Progenitor cell of endocrine pancreas (in vitro differentiated cells): ENCODE measurements around the gene CSNK2A1. TPM values are rescaled to one million over a fixed set of nuclear protein-coding genes. Genes with fewer than 3 reads are reported as not detected.

ENCODE experiments used
- DNase-seq: peaks from one replicate; pipeline ENCODE4 v3.0.0; 2021; ENCODE audit warnings: low spot score; ENCODE audit not compliant: unreplicated experiment
- H3K27ac Mint-ChIP-seq: 2 replicates; pipeline ENCODE4 v1.8.0; 2021; ENCODE audit warnings: mild to moderate bottlenecking, moderate library complexity, mixed read lengths
- H3K27me3 Mint-ChIP-seq: 2 replicates; pipeline ENCODE4 v1.8.0; 2021; ENCODE audit warnings: mixed read lengths
- H3K36me3 Mint-ChIP-seq: 2 replicates; pipeline ENCODE4 v1.8.0; 2022; ENCODE audit warnings: mixed read lengths; ENCODE audit not compliant: insufficient read depth
- H3K4me1 Mint-ChIP-seq: 2 replicates; pipeline ENCODE4 v1.8.0; 2021; ENCODE audit warnings: low read depth, mixed read lengths
- H3K4me3 Mint-ChIP-seq: 2 replicates; pipeline ENCODE4 v1.8.0; 2021; ENCODE audit warnings: low read depth, mild to moderate bottlenecking, moderate library complexity, mixed read lengths
- H3K9me3 Mint-ChIP-seq: 2 replicates; pipeline ENCODE4 v1.8.0; 2021; ENCODE audit warnings: low read depth, mixed read lengths
- CTCF ChIP-seq: fragments of 200-600 bp; sonication (generic); IDR thresholded peaks from one replicate; pipeline ENCODE4 v1.5.0; 2021; ENCODE audit warnings: antibody characterized with exemption, mild to moderate bottlenecking; ENCODE audit not compliant: unreplicated experiment
- total RNA-seq: library from RNA; stranded (reverse); gene quantifications from 2 replicates; pipeline ENCODE4 v1.2.1, GENCODE V29; 2021

CSNK2A1 gene
- total RNA-seq, 1 donor from 2014 or later, result 175 TPM

- no peak for DNase-seq
- Mint-ChIP-seq H3K27me3 (peaks cover 22% of the 10 kb centered on the region), H3K9me3 (no peaks in the 10 kb centered on the region), H3K27ac (no peak overlapping the region), H3K4me1 (no peaks in the 10 kb centered on the region), H3K4me3 (no peak overlapping the region), H3K36me3 (no peaks in the 10 kb centered on the region)
- TF ChIP-seq CTCF, result no peak
Observed at GRCh38 chr20:563187-563586, 19.6 kb upstream of the CSNK2A1 start.

GRCh38 chr20:562232-562897 is 18.8 kb upstream of the CSNK2A1 start:
- Mint-ChIP-seq H3K4me3 (no peak overlapping the region), H3K27ac (no peak overlapping the region), H3K27me3 (peaks cover 21% of the 10 kb centered on the region), H3K4me1 (no peaks in the 10 kb centered on the region), H3K9me3 (no peaks in the 10 kb centered on the region), H3K36me3 (no peaks in the 10 kb centered on the region)
- no peak for DNase-seq
- no peak for TF ChIP-seq CTCF

- peak; percentile 52 for DNase-seq
- no peaks in the 10 kb centered on the region for H3K9me3 Mint-ChIP-seq
- H3K4me1 Mint-ChIP-seq, result no peaks in the 10 kb centered on the region
- H3K27me3 Mint-ChIP-seq, result peaks cover 17% of the 10 kb centered on the region
- H3K27ac Mint-ChIP-seq, result no peak overlapping the region
- H3K4me3 Mint-ChIP-seq, result no peak overlapping the region
- no peaks in the 10 kb centered on the region for H3K36me3 Mint-ChIP-seq
- peak; percentile 91 for TF ChIP-seq CTCF
Observed at GRCh38 chr20:561437-562231, 18.0 kb upstream of the CSNK2A1 start.

- Mint-ChIP-seq H3K4me3 (no peak overlapping the region), H3K27ac (no peak overlapping the region), H3K27me3 (peaks cover 17% of the 10 kb centered on the region), H3K4me1 (peaks cover 3% of the 10 kb centered on the region), H3K9me3 (no peaks in the 10 kb centered on the region), H3K36me3 (no peaks in the 10 kb centered on the region)
- no peak for DNase-seq
- no peak for TF ChIP-seq CTCF
Observed at GRCh38 chr20:560680-561079, 17.1 kb upstream of the CSNK2A1 start.

GRCh38 chr20:558117-558516 is 14.5 kb upstream of the CSNK2A1 start:
- no peak overlapping the region for H3K4me3 Mint-ChIP-seq
- no peak for TF ChIP-seq CTCF
- no peak overlapping the region for H3K27ac Mint-ChIP-seq
- no peaks in the 10 kb centered on the region for H3K9me3 Mint-ChIP-seq
- peaks cover 4% of the 10 kb centered on the region for H3K4me1 Mint-ChIP-seq
- H3K36me3 Mint-ChIP-seq, result no peaks in the 10 kb centered on the region
- DNase-seq, result no peak
- peaks cover 17% of the 10 kb centered on the region for H3K27me3 Mint-ChIP-seq
